Coronary artery (tissue), 2 donors: ENCODE measurements around the gene CRAMP1.

Experiments
- DNase-seq: peaks from one replicate; pipeline ENCODE4 v3.0.0-alpha.2; 2017; ENCODE audit warnings: low spot score
- H3K27ac ChIP-seq, 2 donors: fragments of 200-600 bp; sonication (generic); one replicate each; pipeline ENCODE4 v1.5.1; 2016 to 2019
- H3K4me3 ChIP-seq: fragments of 200-600 bp; sonication (generic); 2 replicates; pipeline ENCODE4 v1.5.1; 2016; ENCODE audit warnings: mild to moderate bottlenecking, moderate library complexity
- TF ChIP-seq, protein P1 (sequence below): fragments of 200-600 bp; sonication (generic); IDR thresholded peaks from one replicate; pipeline ENCODE4 v1.5.1; 2019; ENCODE audit warnings: antibody characterized with exemption

The CRAMP1 gene

DNA sequence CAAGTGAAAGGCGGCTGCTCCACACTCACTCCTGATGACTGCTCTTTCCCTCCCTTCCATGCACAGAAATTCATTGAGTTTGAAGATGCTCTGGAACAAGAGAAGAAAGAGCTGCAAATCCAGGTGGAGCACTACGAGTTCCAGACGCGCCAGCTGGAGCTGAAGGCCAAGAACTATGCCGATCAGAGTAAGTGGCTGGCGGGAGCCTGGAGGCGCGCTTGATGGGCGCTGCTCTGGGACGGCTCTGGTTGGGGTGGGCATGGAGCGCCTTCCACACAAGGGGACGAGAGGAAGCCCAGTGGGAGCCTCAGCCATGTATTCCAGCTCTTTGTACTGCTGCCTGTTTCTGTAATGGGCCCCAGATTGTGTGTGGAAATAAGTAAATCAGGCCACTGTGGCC, 112.3 kb downstream of the CRAMP1 start:
- DNase-seq: no peak
- Histone ChIP-seq H3K4me3 (no peak overlapping the region), H3K27ac (no peak overlapping the region)
- TF ChIP-seq, protein P1, sequence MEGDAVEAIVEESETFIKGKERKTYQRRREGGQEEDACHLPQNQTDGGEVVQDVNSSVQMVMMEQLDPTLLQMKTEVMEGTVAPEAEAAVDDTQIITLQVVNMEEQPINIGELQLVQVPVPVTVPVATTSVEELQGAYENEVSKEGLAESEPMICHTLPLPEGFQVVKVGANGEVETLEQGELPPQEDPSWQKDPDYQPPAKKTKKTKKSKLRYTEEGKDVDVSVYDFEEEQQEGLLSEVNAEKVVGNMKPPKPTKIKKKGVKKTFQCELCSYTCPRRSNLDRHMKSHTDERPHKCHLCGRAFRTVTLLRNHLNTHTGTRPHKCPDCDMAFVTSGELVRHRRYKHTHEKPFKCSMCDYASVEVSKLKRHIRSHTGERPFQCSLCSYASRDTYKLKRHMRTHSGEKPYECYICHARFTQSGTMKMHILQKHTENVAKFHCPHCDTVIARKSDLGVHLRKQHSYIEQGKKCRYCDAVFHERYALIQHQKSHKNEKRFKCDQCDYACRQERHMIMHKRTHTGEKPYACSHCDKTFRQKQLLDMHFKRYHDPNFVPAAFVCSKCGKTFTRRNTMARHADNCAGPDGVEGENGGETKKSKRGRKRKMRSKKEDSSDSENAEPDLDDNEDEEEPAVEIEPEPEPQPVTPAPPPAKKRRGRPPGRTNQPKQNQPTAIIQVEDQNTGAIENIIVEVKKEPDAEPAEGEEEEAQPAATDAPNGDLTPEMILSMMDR: no peak

DNA sequence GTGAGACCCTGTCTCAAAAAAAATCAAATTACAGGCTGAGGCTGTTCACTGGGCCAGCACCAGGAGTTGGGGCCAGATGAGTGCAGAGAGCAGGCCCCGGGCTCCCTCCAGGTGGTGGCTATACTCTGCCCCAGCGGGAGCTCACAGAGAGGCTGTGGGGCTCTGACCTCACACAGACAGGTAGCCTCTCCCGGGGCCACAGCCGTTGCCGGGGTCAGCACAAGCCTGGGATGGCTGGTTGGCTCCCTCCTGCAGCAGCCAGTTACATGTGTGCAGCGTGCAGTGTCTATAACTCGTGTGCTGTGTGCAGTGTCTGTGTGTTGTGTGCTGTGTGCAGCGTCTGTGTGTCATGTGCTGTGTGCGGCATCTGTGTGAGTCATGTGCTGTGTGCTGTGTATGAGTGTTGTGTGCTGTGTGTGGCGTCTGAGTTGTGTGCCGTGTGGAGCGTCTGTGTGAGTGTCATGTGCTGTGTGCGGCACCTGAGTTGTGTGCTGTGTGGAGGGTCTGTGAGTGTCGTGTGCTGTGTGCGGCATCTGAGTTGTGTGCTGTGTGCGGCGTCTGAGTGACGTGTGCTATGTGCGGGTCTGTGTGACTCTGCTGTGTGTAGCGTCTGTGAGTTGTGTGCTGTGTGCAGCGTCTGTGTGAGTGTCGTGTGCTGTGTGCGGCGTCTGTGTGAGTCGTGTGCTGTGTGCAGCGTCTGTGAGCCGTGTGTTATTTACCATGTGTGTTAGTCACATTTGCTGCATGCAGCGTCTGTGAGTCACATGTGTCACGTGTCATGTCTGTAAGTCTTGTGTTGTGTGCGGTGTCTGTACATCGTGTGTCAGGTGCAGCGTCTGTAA, 114.7 kb downstream of the CRAMP1 start:
- no peak for DNase-seq
- no peak overlapping the region for H3K4me3 ChIP-seq
- TF ChIP-seq, protein P1: no peak
- no peak overlapping the region for H3K27ac ChIP-seq
